ENCODE results near the gene BACH2. TPM values are rescaled to one million over a fixed set of nuclear protein-coding genes. Genes with fewer than 3 reads are reported as not detected.

The BACH2 gene
- total RNA-seq, 6 donors from 2014 or later, result 3.1 to 6.8 (median 5.3) TPM

DNA sequence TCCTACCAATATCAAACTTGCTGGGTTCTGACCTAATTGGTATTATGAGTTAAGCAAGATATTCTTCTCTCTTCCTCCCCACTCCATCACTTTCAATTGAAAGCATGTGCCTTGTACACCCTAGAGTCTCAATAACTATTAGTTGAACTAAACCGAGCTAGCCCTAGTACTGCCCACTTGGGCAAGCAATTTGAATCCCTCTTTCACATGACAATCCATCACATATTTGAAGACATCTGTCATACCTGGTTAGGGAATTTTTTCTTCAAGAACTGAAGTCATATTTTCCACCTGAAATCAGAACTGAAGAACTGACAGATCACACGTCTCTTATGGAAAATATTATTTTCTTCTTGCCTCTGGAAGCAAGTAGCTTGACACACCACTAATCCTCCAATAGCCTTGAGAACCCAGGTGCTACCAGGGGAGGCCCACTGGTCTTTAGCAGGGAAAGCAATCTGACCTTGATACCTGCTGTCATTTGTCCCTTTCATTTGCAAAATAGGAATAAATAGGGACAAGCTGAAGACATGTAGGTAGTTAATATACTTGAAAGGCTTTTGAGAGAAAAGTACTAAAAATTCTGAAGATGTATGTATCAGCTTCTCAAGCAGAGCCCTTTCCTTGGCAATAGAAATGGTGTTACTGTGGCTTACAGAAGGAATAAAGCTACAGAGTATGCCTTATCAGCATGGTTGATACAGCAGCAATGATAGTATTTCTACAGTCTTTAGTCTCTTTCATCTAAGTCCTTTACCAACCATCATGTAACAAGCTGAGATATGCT, 331.0 kb downstream of the BACH2 start:
- TF ChIP-seq POLR2A (IDR thresholded peaks at IDR 0.05), result no peak
- TF ChIP-seq, protein P1, sequence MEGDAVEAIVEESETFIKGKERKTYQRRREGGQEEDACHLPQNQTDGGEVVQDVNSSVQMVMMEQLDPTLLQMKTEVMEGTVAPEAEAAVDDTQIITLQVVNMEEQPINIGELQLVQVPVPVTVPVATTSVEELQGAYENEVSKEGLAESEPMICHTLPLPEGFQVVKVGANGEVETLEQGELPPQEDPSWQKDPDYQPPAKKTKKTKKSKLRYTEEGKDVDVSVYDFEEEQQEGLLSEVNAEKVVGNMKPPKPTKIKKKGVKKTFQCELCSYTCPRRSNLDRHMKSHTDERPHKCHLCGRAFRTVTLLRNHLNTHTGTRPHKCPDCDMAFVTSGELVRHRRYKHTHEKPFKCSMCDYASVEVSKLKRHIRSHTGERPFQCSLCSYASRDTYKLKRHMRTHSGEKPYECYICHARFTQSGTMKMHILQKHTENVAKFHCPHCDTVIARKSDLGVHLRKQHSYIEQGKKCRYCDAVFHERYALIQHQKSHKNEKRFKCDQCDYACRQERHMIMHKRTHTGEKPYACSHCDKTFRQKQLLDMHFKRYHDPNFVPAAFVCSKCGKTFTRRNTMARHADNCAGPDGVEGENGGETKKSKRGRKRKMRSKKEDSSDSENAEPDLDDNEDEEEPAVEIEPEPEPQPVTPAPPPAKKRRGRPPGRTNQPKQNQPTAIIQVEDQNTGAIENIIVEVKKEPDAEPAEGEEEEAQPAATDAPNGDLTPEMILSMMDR (IDR thresholded peaks at IDR 0.05), result no peak
- no peak for TF ChIP-seq POLR2AphosphoS5 (IDR thresholded peaks at IDR 0.05)
- TF ChIP-seq EP300 (IDR thresholded peaks at IDR 0.05), result no peak
- Histone ChIP-seq H3K9me3 (no peaks in the 10 kb centered on the region), H3K4me1 (peaks cover 0 to 1% (median 0%) of the 10 kb centered on the region in 4 donors), H3K36me3 (no peaks in the 10 kb centered on the region), H3K4me3 (no peak overlapping the region), H3K27me3 (no peaks in the 10 kb centered on the region), H3K27ac (no peak overlapping the region)
- 89% methylated on average over 2 of the region's 2 CpGs for WGBS, 2 donors
- no peak for ATAC-seq (ENCODE audit: low FRiP score in 2 of 2)
- DNase-seq, result no peak

DNA sequence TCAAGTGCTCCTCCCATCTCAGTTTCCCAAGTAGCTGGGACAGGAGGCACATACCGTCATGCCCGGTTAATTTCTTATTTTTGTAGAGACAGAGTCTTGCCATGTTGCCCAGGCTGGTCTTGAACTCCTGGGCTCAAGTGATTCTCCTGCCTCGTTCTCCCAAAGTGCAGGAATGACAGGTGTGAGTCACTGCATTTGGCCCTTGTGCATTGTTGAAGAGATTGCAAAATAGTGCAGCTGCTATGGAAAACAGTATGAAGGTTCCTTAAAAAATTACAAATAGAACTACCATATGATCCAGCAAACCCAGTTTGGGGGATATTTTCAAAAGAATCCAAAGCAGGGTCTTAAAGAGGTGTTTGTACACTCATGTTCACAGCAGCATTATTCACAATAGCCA, 333.3 kb downstream of the BACH2 start:
- TF ChIP-seq POLR2AphosphoS5 (IDR thresholded peaks at IDR 0.05) (no peak), POLR2A (IDR thresholded peaks at IDR 0.05) (no peak), EP300 (IDR thresholded peaks at IDR 0.05) (no peak)
- TF ChIP-seq, protein P1 (IDR thresholded peaks at IDR 0.05), result no peak
- DNase-seq, result no peak
- no peaks in the 10 kb centered on the region for H3K9me3 ChIP-seq
- WGBS, 2 donors, result 81 to 83% methylated on average over 3 of the region's 3 CpGs
- H3K36me3 ChIP-seq, result no peaks in the 10 kb centered on the region
- H3K27me3 ChIP-seq, result no peaks in the 10 kb centered on the region
- no peak for ATAC-seq (ENCODE audit: low FRiP score in 2 of 2)
- H3K4me1 ChIP-seq, result no peaks in the 10 kb centered on the region
- no peak overlapping the region for H3K27ac ChIP-seq
- H3K4me3 ChIP-seq, result no peak overlapping the region

DNA sequence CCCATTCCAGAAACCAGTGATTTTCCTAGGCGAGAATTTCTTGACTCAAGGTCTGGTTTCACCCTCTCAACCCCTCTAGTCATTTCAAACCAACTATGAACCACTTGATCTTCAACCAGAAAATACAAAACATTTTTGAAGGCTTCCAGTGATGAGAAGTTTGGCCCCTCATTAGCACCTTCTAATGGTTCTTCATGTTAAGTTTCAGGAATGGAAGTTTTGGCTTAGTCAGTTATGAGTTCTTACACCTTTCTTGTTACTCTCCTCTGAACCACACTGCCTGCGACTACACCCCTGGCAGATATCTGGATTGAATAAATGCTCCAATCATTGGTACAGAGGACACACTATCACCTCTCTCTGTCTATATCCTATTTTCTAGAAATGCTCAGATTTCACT, 335.2 kb downstream of the BACH2 start:
- H3K4me1 ChIP-seq, result no peaks in the 10 kb centered on the region
- no peak for ATAC-seq (ENCODE audit: low FRiP score in 2 of 2)
- no peaks in the 10 kb centered on the region for H3K9me3 ChIP-seq
- 86 to 99% methylated on average over 2 of the region's 2 CpGs for WGBS, 2 donors
- TF ChIP-seq EP300 (IDR thresholded peaks at IDR 0.05) (no peak), POLR2AphosphoS5 (IDR thresholded peaks at IDR 0.05) (no peak), POLR2A (IDR thresholded peaks at IDR 0.05) (no peak)
- TF ChIP-seq, protein P1 (IDR thresholded peaks at IDR 0.05), result no peak
- no peak overlapping the region for H3K4me3 ChIP-seq
- H3K27ac ChIP-seq, result no peak overlapping the region
- DNase-seq, result no peak
- no peaks in the 10 kb centered on the region for H3K27me3 ChIP-seq
- H3K36me3 ChIP-seq, result no peaks in the 10 kb centered on the region

DNA sequence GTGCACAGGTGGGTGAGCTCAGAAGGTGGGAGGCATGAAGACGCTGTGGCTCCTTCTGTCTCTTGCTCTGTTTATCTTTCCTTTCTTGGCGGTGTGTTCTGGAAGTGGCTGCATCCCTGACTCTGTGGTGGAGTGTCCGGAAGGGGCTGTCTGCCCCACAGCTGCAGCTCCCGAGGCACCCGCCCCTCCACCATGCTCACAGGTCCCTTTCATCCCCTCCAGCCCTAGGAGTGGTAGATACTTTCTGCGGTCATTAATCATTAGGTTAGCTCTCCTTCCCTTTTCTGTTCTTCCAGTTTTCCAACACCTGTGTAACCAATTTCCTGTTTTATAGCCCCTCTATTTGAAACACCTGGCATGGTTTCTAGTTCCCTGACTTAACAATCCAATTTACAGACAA, 336.8 kb downstream of the BACH2 start:
- H3K4me1 ChIP-seq, result no peaks in the 10 kb centered on the region
- no peaks in the 10 kb centered on the region for H3K36me3 ChIP-seq
- TF ChIP-seq POLR2A (IDR thresholded peaks at IDR 0.05) (no peak), POLR2AphosphoS5 (IDR thresholded peaks at IDR 0.05) (no peak), EP300 (IDR thresholded peaks at IDR 0.05) (no peak)
- TF ChIP-seq, protein P1 (IDR thresholded peaks at IDR 0.05), result no peak
- H3K27me3 ChIP-seq, result no peaks in the 10 kb centered on the region
- 86 to 87% methylated on average over 6 of the region's 6 CpGs for WGBS, 2 donors
- DNase-seq, result peak in 1 of 2 donors; percentile 42
- no peak for ATAC-seq (ENCODE audit: low FRiP score in 2 of 2)
- H3K27ac ChIP-seq, result no peak overlapping the region
- H3K4me3 ChIP-seq, result no peak overlapping the region
- no peaks in the 10 kb centered on the region for H3K9me3 ChIP-seq

DNA sequence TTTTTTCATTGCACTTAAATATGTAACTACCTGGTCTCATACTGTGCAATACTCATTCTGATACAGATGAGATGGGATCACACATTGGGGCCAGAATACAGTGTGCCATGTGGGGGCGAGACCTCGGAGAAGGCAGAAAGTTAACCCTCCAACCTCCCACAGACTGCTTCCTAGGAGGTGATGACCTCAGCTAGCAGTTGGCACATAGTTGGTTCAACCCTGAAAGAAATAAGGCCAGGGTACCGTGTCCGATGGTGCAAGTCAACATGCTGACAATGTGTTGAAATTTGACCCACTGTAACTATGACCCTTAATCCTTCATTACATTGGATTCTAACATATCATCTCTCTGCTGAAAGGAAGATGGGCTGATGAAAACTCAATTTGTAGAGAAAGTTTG, 340.5 kb downstream of the BACH2 start:
- no peaks in the 10 kb centered on the region for H3K27me3 ChIP-seq
- ATAC-seq (ENCODE audit: low FRiP score in 2 of 2), result no peak
- no peaks in the 10 kb centered on the region for H3K9me3 ChIP-seq
- DNase-seq, result no peak
- peaks cover 0 to 3% (median under 1%) of the 10 kb centered on the region in 4 donors for H3K36me3 ChIP-seq
- no peak overlapping the region for H3K27ac ChIP-seq
- peaks cover 0 to 4% (median 0%) of the 10 kb centered on the region in 4 donors for H3K4me1 ChIP-seq
- no peak overlapping the region for H3K4me3 ChIP-seq
- WGBS, 2 donors, result 85 to 86% methylated on average over 4 of the region's 4 CpGs
- TF ChIP-seq POLR2AphosphoS5 (IDR thresholded peaks at IDR 0.05), result no peak
- TF ChIP-seq, protein P1 (IDR thresholded peaks at IDR 0.05), result no peak
- TF ChIP-seq EP300 (IDR thresholded peaks at IDR 0.05), result no peak
- TF ChIP-seq POLR2A (IDR thresholded peaks at IDR 0.05), result no peak

Measured in upper lobe of left lung (tissue), 6 donors.